GM20431 (cell line): Measurements from ENCODE around the gene SLC50A1.
"Not testable (repeated sequence)": the region's sequence is repeated elsewhere in the genome, so short reads cannot be mapped to it uniquely, and the experiment has no call there.

Experiments
- in situ Hi-C: fragments of 300-500 bp; cut with MseI, MboI; formaldehyde crosslinking; loops from one replicate; pipeline ENCODE4 v1.15.0; 2020; ENCODE audit warnings: low sequenced_read_pairs; ENCODE audit not compliant: unreplicated experiment

The SLC50A1 gene

DNA sequence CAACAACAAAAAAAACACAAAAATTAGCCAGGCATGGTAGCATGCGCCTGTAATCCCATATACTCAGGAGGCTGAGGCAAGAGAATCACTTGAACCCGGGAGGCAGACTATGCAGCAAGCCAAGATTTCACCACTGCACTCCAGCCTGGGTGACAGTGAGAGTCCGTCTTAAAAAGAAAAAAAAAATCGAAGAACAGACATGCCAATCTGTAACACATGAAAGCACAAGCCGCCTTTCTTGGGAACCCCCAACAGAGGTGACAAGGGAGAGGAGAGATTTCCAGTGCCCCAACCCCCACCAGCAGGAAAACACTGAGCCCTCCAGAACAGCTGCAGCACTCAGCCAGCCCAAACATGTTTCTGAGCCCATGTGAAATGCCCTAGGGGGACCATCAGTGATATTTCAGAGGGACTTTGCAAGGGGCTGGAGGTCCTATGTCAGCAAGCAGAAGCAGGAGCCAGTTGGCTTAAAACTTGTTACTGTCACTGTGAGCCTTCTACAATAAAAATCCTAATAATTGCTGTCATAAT lies 22.1 kb upstream of the SLC50A1 start:
- in situ Hi-C loops = no loop called here

DNA sequence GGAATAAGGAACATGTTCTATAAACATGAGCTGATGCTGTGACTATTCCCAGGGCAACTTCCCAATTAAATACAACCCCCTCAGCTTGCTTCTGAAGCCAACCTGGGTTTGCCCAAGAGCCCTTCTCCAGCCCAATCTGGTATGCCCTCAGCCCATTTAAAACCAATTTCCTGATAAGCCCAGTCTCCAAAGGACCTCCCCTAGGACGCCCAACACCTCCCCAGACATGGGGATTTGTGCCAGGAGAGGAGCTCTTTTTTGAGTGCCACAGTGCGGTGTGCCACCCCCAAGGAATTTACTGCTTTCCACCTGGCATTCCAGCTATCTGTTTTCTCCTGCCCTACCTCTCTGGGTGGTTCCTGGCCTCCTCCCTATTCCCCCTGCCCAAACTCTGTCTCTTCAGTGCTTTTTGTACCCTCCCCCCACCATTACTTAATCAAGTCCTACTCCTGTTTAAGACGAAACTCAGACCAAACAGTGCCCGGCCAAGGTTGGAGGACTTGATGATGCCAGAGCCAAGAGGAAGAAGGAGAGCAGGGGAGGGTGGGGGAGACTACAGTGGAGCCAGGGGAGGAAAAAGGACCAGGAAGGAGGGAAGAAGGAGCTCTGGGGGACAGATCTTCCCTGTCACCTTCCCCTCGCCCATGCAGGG lies 19.4 kb upstream of the SLC50A1 start:
- in situ Hi-C loops = no loop called here

DNA sequence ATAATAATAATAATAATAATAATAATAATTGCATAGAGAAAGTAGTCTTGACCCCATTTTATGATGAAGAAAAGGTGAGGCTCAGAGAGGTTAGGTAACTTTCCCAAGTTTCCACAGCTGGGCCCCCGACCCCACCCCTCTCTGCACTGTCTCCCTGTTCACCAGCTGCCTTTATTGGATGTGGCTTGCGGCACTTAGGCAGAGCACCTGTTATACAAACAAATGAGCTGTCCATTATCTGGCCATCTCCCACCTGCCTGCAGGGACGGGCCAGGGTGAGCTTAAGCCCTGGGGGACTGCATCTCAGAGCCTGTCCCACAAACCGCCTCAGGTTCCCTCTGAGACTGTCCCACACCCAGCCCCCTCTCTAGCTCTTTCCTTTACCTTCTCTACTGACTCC lies 18.0 kb upstream of the SLC50A1 start:
- in situ Hi-C loops = no loop called here

- in situ Hi-C loops = not testable (repeated sequence)
These were observed 17.6 kb upstream of the SLC50A1 start for GRCh38 chr1:155118090-155118489.

DNA sequence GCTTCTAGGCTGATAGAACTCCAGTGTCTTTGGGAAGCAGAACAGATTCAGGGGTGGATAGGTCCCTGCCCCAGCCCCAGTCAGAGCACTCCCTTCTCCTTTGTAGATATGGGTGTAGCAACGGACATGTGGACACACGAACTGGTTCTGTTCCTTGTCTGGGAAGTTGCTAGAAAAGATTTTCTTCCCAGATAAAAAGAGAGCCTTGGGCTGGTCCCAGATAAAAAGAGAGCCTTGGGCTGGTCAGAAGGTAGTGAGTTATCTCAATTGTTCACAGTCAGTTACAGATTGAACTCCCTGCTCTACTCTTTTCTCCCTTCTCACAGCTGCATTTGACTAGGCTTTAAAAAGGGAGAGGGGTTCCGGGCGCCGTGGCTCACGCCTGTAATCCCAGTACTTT lies 15.4 kb upstream of the SLC50A1 start:
- in situ Hi-C loops = no loop called here

DNA sequence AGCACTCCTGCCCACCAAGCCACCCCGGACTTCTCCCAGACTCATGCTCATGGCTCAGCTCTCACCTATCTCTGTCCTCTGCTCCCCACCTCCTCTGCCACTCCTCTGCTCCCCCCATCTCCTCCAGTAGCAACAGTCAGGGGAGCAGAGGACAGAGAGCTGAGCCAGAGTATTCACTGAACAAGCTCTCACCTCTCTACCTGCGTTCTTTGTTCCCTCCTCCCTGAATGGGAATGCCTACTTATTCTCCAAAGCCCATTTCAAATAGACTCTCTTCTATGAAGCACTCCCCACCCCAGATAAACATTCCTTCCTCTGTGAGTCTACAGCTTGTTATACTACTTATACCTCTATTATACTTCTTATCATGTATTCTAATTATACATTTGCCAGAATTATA lies 14.4 kb upstream of the SLC50A1 start:
- in situ Hi-C loops = no loop called here

DNA sequence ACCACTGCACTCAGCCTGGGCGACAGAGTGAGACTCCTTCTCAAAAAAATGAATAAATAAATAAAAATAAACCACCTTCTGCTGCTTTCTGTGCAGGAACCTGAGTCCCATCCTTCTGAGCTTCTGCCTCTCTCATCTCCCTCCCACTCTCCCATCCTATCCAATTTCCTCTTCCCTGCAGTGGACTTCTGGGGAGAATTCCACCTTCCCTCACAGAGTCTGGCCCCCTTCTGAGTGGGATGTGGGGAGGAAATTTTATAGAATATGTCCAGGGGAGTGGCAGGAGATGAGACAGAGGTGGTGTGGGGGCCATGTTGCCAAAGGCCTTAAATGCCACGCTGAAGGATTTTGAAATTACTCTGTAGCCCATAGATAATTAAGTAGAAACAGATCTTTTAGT lies 13.3 kb upstream of the SLC50A1 start:
- in situ Hi-C loops = no loop called here

- in situ Hi-C loops = no loop called here
These were observed 11.9 kb upstream of the SLC50A1 start for GRCh38 chr1:155123801-155124200.

- in situ Hi-C loops = no loop called here
These were observed 10.9 kb upstream of the SLC50A1 start for GRCh38 chr1:155124503-155125463.

- in situ Hi-C loops = no loop called here
These were observed 10.1 kb upstream of the SLC50A1 start for GRCh38 chr1:155125511-155125945.

DNA sequence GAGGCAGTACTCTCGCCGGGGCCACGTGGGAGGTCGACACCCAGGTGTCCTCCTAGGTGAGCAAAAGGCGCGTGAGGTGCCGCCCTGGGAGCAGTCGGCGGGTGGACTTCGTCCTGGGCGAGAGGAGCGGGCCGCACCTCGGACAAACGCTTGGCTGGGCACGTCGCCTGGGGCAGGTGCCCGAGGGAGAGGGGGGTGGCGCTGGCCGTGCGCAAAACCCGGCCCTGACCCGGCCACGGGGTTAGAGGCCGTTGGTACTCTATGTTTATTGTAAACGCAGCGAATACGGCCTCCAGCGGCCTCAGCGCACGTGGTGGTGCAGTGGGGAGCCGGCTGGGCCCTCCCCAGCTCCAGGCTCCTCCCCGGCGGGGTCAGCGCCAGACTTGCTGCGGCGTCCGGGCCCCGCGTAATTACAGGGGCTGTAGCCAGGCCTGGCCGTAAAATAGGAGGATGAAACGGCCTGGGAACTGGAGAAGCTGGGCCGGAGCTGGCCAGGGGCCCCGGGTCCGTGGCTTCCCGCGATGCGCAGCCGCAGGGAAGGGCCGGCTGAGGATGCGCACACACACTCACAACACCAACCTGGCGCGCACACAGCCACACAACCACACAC lies 9.6 kb upstream of the SLC50A1 start:
- in situ Hi-C loops = no loop called here

GRCh38 chr1:155126556-155127104 lies 9.0 kb upstream of the SLC50A1 start:
- in situ Hi-C loops = no loop called here

GRCh38 chr1:155127105-155127966 lies 8.3 kb upstream of the SLC50A1 start, which contains the start of gene EFNA1:
EFNA1 (plus strand) TSS chr1:155127876; CDS start chr1:155127978, 102 bp downstream.
- in situ Hi-C loops = no loop called here

DNA sequence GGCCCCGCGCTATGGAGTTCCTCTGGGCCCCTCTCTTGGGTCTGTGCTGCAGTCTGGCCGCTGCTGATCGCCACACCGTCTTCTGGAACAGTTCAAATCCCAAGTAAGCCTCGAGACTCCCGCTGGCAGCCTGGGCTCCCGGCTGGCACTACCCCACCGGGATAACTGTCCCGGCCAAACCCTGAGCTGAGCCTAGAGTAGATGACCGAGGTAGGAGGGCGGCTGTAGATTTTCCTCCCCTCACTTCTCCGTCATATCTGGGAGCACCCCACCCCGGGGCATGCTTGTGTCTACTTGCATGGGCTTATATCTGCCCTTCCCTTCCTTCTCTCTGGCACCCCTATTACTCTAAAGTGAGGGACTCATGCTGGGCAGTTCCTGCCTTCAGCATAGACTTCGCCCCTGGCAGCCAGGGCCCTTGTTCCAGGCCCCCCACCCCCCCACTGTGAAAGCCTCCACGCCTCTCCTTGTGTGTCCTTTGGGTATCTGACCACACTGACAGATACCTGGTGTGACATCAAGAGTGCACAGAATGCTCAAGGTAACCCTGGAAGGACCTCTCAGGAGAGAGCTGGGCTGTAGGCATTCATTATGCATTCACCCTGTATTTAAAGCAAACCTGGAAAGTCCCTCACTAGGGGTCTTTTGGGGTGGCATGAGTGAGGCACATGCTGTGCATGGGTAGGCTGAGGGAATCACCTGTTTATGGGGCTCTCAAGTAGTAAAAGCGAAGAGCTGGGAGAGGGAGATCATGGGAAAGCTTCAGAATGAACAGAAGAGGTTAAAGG lies 7.5 kb upstream of the SLC50A1 start:
- in situ Hi-C loops = no loop called here

- in situ Hi-C loops = no loop called here
These were observed 6.7 kb upstream of the SLC50A1 start for GRCh38 chr1:155128755-155129473.

DNA sequence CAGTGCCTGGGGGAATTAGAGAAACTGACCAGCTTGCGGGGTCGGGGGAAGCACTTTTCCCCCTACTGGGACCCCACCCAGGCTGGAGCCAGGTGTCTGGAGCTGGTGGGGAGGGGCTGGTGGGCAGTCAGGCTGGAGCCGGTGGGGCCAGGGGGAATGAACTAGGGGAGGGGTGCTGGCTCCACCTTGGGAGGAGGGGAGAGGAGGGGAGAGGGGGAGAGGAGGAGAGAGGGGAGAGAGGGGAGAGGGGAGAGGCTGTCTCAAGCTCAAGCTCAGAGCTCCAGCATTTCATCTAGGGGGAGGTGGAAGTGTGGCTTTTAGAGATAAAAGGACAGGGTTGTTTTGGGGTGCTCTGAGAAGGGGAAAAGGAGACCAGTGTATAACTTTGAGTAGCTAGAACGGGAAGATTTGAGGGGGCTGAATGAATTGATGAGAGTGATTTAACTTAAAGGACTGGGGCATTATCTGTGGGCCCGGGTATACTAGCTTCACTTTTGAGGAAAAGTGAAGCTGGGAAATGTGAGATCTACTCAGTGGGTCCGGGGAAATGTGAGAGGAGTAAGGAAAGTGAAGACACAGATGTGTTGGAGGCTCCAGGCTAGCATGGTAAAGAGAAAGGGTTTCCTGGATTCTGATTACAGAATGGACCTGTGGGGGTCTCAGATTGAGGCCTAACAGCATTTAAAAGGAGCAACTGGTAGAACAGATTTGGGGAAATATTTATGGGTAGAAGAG lies 5.2 kb upstream of the SLC50A1 start:
- in situ Hi-C loops = no loop called here

DNA sequence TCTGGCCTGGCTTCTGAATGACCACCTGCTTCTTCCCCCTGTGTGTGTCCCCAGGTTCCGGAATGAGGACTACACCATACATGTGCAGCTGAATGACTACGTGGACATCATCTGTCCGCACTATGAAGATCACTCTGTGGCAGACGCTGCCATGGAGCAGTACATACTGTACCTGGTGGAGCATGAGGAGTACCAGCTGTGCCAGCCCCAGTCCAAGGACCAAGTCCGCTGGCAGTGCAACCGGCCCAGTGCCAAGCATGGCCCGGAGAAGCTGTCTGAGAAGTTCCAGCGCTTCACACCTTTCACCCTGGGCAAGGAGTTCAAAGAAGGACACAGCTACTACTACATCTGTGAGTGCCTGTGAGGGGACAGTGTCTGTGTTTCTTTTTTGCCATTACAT lies 4.4 kb upstream of the SLC50A1 start:
- in situ Hi-C loops = no loop called here
